RCC 7860 (cell line): Measurements from ENCODE around the gene LAMA2.

Experiments used
- DNase-seq: peaks from one replicate; pipeline ENCODE4 v3.0.0-alpha.2; 2015; ENCODE audit warnings: low spot score
- FAIRE-seq: peaks from 2 replicates; lab custom pipeline; 2012; peaks lifted over from hg19 to GRCh38; lab: Jason Lieb, UNC

LAMA2 gene

DNA sequence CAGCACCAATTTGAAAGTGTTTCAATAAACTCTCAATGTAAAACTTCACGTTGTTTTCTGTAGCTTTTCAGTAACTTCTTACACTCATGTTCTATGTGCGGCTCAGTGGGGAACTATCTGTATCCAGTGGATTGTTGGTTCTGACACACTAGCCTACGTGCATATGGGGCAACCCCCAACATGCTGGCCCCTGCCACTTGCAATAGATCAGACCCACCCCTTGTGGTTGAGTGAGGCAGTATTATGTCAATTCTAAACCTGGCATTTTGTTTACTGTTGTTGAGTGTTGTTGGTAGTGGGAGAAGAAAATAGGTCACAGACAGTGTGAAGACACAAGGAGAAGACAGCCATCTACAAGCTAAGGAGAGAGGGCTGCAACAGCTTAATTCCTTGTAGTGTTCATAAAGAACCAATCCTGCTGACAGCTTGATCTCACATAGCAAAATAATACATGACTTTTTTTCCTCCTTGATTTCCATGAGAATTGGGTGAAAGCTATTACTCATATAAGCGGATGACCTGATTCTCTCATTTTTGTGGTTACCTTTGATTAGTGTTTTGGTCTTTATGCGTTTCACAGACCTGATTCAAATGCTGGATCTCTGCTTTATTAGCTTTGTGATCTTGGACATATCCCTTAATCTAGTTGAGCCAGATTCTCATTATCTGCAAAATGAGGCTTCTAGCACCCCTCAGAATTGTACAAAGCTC is 320.4 kb downstream of the LAMA2 start:
- DNase-seq (no peak), FAIRE-seq (no peak)

DNA sequence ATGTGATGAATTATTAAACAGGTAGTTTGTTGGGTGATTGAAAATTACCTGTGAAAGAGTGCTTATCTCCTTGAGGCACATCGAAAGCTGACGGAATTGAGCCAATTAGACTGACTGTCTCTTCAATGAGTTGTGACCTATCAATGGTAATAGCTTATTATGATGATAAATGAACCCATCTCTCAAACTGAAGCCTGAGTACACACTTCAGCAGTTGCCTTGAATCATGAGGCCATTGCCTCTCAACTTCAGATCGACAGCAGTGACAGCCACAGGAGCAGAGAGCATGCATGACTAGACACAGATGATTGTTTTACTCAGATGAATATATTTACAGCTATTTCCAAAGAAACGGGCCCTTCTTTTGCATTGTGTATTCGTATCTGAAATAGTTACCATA is 323.9 kb downstream of the LAMA2 start:
- FAIRE-seq (no peak), DNase-seq (no peak)

DNA sequence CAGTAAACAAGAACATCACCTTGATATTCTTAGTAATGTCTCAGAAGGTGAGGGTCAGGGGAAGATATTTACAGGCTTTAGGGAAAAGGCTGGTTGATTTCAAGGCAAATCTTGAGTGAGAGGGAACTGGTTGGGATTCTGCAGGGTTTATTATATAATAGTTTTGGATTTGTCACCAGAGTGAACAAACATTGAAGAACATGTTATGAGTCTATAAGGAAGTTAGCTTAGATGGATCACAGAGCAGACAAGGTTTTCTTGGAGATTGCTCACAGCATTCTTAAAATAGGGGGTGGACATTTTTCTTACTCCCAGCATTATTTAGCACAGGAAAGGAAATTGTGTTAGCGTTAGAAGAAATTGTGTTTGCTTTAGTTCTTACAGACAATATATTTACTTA is 324.9 kb downstream of the LAMA2 start:
- DNase-seq, result no peak
- FAIRE-seq, result no peak

DNA sequence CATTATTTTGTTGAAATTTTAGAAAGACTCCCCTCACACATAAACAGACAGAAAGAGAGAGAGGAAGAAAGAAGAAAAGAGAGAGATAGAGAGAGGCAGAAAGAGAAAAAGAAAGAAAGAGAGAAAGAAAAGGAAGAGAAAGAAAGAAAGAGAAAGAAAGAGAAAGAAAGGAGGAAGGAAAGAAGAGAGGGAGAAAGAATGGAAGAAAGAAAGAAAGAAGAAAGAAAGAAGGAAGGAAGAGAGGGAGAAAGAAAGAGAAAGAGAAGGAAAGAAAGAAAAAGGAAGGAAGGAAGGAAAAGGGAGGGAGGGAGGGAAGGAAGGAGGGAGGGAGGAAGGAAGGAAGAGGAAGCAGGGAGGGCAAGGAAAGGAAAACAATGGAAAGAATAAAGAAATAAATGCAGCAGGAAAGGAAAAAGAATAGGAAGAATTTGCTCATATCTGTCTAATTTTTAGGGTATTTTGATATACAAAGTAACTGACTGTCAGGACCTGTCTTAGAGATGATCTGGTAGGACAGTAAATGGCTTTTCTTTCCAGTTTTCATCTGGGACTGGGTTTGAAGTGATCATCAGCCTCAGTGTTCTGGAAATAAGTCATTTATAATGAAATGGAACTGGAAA is 325.6 kb downstream of the LAMA2 start:
- FAIRE-seq (no peak), DNase-seq (no peak)

DNA sequence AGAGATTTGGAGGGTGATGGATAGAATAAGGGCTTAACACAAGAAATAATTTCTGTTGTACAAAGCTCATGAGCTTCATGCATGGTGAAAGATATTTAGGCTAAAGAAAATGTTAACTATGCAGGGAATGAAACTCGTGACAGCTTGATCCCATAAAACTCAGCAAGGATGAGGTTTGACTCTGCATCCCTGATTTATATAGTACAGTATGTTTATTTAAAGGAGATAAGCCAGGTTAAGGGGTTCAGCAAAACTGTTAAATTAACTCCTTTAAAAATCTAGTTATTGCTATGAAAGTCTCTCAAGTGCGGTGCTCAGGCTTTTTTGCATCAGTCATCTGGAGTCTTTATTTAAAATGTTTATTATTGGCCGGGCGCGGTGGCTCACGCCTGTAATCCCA is 326.4 kb downstream of the LAMA2 start:
- FAIRE-seq (no peak), DNase-seq (no peak)

DNA sequence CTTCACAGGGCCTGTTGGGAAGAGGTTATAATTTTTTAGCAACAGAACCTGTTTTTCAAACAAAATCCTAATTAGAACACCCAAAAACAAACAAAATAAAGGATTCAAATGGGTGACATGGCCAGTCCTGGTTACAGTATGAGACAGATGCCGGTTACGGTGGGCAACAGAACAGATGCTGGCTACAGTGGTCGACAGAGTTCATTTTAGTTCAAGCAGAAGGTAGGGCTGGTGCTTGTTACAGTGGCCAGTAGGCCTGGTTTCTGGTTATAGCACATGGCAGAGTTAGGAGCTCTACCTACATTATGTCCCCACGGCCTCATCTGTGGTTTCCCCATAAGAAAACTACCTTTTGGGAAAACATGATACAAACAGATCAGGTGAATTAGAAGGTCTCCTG is 327.7 kb downstream of the LAMA2 start:
- DNase-seq (no peak), FAIRE-seq (no peak)

DNA sequence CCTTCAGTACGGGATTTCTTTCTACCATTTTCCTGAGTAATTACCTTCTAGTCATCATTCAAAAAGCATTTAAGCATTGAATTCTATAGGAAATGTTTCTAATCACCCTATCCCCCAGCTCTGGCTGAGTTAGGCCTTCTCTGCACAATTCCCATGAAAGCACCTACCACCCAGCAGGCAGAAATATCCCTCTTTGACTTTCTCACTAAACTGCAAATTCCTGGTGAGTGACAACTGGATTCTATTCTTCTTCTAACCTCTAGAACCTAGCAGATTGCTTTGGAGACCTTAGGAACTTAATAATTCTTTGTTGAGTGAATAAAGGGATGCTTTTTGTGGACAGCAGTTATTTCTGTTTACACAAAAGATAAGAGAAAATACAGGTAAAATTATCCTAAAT is 328.7 kb downstream of the LAMA2 start:
- no peak for DNase-seq
- FAIRE-seq, result no peak

DNA sequence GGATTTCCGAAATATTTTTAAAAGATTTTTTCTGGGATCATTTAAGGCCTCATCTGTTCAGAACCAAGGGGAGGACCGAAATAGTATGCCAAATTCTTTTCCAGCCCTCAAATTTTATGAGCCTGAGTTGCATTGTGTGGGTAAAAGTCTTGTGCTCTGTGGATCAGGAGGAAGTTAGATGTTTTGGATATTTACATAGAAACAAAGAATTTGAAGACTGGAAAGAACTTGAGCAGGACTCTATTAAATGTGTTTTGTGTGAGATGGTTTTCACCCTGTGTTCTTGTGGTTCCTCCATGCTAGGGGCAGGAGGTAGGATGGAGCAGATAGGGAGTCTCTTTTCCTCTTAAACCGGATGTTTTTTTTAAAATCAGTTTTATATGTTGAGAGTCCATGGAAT is 329.1 kb downstream of the LAMA2 start:
- FAIRE-seq (no peak), DNase-seq (no peak)

DNA sequence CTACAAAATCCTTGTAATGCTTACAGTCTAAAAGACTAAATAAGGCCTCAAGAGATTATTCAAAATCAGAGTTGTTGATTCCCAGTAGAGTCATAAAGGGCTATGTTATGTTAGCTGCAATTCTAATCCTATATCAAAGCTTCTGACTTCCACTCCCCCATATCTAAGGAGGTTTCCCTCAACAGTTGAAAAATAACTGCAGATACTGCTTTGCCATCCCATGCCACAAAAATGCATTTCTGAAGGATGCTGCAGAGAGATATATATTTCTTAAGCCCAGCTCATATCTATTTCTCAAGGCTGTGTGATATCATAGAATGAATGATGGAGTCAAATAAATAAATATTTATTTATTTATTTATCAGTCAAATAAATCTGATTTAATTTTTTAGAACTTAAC is 332.3 kb downstream of the LAMA2 start:
- FAIRE-seq (no peak), DNase-seq (no peak)

DNA sequence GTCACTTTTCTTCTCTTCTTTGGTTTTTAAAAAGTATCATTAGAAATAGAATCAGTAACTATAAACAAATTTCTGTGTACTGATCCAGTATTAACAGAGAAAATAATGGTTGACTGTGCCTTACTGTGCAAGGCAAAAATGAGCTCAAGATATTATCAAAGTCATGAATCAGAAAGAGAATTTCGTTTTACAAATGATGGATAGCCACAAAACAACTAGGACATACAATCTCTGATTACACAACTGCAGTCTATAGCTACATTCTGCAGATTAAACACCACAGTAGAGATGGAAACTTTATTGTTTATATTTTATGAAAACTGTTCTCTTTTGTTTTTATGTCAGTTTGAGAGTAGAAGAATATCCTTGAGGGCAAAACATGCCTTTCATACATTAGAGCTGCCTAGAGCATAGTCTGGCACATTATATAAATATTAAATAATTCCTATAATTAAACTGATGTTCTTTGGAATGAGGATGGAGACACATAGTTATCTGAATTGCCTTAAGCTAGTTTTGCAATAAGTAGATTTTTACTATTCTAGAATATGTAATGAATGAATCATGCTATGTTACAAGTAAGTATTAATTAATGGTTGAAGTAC is 333.1 kb downstream of the LAMA2 start:
- no peak for FAIRE-seq
- no peak for DNase-seq

DNA sequence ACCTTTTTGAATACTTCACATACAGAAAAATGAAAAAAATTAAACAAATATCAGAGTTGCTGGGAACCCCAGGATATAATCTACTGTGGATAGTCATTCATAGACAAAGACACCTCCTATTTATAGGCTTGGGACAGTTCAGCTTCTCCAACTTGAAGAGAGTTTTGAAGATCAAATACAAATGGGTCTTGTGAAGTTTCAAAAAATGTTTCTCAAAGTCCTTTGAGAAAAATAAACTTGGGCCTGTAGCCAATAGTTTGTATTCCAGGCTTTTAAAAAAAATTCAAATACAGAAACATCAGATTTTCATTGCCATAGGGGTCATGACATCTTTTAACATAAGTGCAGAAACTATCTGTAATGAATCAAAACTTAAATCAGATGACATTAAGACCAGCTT is 334.8 kb downstream of the LAMA2 start:
- FAIRE-seq (no peak), DNase-seq (no peak)

DNA sequence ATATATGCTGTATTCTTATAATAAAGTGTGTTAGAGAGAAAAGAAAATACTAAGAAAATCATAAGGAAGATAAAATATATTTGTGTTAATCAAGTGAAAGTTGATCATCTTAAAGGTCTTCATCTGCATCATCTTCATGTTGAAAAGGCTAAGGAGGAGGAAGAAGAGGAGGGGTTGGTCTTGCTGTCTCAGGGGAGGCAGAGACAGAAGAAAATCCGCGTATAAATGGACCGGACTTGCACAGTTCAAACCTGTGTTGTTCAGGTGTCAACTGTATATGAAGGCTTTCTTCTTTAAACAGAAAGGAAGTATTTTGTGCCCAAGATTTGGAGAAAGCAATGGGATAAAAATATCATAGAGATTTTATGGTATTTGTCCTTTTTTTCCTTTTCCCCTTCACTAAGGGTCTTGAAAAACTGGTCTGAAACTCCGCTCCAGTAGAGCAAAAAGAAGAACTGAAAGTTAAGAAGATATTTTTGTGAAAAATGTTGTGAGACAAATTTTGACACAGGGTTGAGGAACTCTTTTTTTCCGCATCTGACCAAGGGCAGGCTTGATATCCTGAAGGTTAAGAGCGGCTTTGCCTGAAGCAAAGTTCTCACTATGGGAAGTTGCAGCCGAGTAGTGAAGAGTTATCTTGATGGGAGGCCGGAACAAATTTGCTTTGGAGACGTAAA is 350.7 kb downstream of the LAMA2 start:
- no peak for DNase-seq
- FAIRE-seq, result no peak

DNA sequence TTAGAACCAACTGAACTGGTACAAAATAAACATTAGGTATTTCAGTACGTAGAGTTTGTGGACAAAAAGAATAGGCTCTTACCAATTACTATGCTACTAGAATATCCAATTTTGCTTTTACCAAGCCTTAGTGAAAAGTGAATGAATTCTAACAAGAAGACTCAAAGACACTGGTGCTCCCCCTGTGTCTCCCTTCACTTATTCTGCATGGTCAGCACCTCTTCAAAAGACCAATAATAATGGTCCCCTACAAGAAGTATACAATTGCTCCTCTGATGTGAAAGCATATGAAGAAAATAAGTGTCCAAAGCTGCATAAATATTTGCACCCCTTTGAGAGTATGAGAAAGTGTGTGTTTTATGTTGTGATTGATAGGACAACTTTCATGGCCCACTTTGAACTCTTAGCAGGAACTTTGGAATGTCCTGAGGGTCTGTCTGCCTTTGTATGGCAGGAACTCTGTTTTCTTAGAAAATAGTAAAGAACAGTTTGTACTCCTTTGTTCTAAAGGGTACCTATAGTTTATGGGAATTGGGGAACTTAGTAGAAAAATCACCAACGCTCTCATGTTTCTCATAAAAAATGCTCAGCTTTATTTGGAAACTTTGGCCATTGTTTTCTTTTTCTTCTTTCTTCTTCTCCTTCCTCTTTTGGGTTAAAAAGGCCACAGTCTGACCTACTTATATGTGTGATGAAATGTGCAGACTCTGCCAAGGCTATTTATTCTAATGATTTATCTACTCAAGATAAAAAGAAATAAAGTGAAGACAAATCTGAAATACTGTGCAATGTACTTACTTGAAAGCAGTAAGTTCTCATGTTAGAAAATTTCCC is 352.4 kb downstream of the LAMA2 start:
- no peak for DNase-seq
- no peak for FAIRE-seq

DNA sequence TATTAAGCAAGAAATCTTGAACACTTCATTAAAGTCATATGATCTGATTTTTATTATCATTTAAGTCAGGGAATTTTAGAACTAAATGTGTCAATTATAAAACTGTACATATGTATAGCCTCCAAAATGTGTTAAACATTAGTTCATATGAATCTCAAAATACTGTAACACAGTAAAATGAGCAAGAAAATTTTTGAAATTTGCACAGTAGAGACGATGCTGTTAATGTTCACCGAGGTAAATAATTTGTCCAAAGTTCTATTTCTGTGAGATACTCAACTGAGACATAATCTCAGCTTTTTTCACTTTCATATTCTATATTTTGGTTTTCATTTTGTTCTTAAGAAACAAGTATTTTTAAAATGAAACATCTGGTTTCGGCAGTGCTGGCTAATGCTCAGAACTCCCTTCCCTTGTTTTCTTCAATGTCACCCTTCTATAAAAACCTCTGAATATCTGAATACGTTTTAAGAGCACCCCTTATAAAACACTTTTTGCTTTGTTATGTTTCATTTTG is 353.1 kb downstream of the LAMA2 start:
- FAIRE-seq, result no peak
- no peak for DNase-seq

DNA sequence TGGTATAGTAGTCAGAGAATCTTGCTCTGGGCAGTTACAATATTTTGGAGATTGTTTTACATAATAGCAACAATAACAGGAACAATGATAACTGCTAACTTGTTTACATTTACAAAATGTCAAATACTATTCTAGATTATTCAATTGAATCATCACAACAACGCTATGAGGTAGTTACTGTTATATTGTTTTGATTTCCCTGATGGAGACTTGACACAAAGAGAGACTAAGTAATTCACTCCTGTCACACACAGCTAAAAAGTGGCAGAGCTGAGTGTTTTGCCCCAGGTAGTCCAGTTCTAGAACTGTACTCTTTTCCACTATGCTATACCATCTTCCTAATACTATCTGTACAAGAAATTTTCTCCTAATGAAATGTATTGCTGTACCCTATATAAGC is 356.1 kb downstream of the LAMA2 start:
- no peak for DNase-seq
- FAIRE-seq, result no peak

DNA sequence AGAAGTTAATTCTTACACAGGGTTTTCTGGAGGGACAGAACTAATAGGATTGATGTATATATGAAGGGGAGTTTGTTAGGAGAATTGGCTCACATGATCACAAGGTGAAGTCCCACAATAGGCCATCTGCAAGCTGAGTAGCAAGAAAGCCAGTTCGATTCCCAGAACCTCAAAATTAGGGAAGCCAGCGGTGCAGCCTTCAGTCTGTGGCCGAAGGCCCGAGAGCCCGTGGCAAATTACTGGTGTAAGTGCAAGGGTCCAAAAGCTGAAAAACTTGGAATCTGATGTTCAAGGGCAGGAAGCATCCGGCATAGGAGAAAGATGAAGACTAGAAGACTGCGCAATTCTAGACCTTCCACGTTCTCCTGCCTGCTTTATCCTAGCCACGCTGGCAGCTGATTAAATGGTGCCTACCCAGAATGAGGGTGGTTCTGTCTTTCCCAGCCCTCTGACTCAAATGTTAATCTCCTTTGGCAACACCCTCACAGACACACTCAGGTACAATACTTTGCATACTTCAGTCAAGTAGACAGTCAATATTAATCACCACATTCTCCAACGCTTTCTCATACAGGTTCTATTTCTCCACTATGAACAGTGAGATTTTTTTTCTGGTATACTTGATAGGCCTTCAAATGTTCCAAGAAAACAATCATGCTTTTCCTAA is 357.0 kb downstream of the LAMA2 start:
- FAIRE-seq (no peak), DNase-seq (no peak)

DNA sequence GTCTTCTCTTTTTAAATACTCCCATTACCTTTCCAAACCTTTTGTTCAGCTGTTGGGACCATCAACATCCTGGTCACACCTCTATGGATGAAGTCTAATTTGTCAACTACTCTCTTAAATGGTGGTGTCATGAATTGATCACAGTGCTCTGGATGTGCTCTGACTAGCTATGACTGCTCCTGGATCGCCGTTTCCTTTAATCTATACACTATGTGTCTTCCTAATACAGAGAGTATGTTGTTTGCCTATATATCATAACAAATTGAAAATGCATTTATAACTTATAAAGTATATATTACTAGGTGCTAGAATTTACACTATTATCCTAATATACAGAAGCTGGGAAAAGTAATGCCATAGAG is 357.5 kb downstream of the LAMA2 start:
- FAIRE-seq (no peak), DNase-seq (no peak)

DNA sequence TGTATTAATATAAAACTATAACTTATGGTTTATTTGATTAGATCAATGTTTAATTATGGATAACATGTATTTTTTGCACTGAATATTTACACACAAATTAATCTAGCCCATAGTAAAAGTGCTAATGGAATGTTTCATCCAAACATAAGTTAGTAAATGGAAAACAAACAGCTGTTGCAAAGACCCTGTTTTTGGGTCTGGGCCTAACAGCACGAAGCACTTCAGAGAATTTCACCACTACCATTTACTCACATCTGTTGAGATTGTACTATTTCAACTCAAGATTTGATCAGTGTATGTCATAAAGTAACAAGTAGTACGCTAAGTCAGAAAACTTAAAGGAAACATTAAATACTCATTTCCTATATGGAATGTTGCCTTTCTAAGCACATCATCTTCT is 359.6 kb downstream of the LAMA2 start:
- FAIRE-seq (no peak), DNase-seq (no peak)

DNA sequence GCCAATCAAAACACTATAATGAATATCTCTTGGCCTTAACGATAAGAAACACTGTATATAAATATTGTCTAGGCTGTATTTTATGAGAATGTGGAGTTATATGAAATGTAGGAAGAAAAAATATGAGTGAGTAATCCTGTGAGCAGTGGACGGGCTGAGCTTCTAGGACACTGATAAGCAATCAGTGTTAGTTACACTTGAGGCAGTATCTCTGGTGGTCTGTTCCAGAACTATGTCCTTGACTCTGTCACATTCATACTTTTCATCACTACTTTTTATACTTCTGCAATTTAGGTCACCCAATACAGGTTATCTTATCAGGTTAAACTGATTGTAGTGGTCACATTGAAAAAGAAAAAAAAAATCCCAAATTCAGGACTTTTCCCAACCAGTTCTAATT is 360.4 kb downstream of the LAMA2 start:
- DNase-seq, result no peak
- no peak for FAIRE-seq

DNA sequence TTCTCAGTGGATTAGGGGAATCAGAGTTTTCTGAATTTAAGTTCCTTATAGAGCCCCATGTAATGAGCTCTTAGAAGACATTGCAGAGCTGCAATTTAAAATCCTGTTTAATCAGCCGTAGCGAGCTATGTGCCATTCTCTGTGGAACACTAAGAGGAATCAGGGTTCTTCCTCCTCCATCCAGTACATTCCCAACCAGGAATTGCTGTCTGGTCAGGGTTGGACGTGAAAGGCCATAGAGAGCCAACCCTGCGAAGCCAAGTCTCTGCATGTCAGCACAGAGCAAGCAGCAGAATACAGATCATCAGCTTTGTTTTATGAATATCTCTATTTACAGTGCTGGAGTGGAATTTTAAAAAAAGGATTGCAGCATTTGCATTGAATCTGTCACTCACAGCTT is 366.0 kb downstream of the LAMA2 start:
- FAIRE-seq (no peak), DNase-seq (no peak)
